B cell (primary cell): ENCODE data around the gene KLF16.

Experiments
- EZH2 ChIP-seq: IDR thresholded peaks from 2 replicates; pipeline ENCODE4 v1.6.1; 2012; ENCODE audit warnings: borderline replicate concordance, low read depth, mild to moderate bottlenecking, moderate library complexity, low read length; ENCODE audit not compliant: insufficient read depth, poor library complexity, severe bottlenecking
- TF ChIP-seq, protein P1 (sequence below): fragments of 200-600 bp; IDR thresholded peaks from one replicate; pipeline ENCODE4 v1.8.0; 2022; ENCODE audit warnings: antibody characterized with exemption, mild to moderate bottlenecking

DNA sequence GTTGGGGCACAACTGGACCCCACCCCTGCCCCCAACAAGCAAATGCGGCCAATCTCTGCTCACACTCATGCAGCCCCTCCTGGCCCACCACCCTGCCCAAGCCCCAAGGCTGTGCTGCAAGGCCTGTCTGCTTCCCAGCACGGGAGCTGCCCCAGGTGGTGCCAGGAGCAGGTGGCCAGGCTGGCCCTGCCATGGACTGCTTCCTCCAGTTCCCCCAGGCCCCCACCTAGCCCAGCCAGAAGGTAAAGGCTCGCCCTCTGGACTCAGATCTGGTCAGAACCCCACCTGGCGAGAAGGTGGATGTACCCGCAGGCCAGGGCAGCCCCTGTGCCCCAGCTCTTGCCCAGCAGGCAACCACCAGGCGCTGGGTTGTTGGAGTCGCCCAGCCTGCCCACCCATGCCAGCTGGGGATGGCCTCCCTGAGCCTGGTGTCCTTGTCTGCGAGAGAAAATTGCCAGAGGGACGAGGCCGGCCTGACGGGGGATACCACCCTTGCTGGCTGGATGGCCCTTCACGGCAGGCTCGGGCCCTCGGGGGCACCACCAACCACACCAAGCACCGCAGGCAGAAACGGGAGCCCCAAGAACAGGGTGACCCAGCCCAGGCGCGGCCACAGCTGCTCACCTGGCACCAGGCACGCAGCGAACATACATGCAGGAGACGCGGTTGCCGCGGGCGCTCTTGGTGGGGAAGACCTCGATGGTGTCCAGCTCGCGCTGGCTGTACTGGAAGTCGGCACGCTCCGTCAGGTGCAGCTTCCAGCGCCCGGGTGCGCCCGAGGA lies 17.4 kb upstream of the KLF16 start:
- TF ChIP-seq, protein P1, sequence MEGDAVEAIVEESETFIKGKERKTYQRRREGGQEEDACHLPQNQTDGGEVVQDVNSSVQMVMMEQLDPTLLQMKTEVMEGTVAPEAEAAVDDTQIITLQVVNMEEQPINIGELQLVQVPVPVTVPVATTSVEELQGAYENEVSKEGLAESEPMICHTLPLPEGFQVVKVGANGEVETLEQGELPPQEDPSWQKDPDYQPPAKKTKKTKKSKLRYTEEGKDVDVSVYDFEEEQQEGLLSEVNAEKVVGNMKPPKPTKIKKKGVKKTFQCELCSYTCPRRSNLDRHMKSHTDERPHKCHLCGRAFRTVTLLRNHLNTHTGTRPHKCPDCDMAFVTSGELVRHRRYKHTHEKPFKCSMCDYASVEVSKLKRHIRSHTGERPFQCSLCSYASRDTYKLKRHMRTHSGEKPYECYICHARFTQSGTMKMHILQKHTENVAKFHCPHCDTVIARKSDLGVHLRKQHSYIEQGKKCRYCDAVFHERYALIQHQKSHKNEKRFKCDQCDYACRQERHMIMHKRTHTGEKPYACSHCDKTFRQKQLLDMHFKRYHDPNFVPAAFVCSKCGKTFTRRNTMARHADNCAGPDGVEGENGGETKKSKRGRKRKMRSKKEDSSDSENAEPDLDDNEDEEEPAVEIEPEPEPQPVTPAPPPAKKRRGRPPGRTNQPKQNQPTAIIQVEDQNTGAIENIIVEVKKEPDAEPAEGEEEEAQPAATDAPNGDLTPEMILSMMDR = no peak
- TF ChIP-seq EZH2 = no peak
